ENCODE results near the gene KLK4.

GRCh38 chr19:50908336-50908735 is 2.9 kb downstream of the KLK4 start:
- TF ChIP-seq TCF7L2 (IDR thresholded peaks at IDR 0.05; ENCODE audit: low read depth, low read length) (no peak), HDAC2 (IDR thresholded peaks at IDR 0.05) (no peak), RAD21 (CRISPR knock-in tag; conservative IDR thresholded peaks at IDR 0.05 in 1 of 2, IDR thresholded peaks at IDR 0.05 in 1 of 2) (no peak)

Data from K562 (cell line).